ENCODE results near the gene MTPN.

MTPN gene

DNA sequence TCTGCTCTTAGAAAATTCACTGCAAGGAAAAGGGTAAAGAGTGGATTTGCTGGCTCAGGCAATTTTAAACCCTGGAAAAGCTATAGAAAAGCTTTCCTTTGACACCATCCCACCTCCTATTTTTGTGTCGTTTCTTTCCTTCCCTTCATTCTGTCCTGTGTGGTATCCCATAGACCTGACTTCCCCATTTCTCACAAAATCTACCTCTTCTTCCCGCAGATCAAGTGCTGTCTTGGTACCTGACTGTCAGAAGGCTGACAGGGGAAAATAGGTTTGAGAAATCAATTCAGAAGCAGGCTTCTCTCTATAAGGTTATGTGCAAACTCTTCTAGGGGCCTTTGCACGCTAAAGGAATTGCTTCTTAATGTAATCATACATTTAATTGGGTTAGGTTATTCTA, 98.9 kb downstream of the MTPN start:
- no peak for DNase-seq

DNA sequence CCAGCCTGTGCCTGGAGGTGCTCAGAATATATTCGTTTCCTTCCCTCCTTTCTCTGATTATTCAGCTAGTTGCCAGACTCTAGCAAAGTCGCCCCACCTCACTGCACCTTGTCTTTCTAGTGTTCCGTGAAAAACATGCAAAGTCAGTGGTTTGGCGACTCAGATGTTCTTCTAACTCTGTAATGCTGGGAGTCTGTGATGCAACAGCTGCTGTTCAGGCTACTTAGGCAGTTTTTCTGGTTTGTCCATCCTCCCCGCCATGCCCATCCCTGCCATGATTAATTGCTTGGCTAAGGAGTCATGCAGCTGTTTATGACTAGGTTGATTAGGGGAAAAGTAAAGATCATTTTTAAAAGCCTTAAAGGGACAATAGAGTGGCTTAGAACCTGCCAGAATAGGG, 99.4 kb downstream of the MTPN start:
- DNase-seq = peak in 1 of 2 experiments; percentile 21
